ENCODE results near the gene SBNO2.

SBNO2 gene, protein sequence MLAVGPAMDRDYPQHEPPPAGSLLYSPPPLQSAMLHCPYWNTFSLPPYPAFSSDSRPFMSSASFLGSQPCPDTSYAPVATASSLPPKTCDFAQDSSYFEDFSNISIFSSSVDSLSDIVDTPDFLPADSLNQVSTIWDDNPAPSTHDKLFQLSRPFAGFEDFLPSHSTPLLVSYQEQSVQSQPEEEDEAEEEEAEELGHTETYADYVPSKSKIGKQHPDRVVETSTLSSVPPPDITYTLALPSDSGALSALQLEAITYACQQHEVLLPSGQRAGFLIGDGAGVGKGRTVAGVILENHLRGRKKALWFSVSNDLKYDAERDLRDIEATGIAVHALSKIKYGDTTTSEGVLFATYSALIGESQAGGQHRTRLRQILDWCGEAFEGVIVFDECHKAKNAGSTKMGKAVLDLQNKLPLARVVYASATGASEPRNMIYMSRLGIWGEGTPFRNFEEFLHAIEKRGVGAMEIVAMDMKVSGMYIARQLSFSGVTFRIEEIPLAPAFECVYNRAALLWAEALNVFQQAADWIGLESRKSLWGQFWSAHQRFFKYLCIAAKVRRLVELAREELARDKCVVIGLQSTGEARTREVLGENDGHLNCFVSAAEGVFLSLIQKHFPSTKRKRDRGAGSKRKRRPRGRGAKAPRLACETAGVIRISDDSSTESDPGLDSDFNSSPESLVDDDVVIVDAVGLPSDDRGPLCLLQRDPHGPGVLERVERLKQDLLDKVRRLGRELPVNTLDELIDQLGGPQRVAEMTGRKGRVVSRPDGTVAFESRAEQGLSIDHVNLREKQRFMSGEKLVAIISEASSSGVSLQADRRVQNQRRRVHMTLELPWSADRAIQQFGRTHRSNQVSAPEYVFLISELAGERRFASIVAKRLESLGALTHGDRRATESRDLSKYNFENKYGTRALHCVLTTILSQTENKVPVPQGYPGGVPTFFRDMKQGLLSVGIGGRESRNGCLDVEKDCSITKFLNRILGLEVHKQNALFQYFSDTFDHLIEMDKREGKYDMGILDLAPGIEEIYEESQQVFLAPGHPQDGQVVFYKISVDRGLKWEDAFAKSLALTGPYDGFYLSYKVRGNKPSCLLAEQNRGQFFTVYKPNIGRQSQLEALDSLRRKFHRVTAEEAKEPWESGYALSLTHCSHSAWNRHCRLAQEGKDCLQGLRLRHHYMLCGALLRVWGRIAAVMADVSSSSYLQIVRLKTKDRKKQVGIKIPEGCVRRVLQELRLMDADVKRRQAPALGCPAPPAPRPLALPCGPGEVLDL (N-terminal part only)

DNA sequence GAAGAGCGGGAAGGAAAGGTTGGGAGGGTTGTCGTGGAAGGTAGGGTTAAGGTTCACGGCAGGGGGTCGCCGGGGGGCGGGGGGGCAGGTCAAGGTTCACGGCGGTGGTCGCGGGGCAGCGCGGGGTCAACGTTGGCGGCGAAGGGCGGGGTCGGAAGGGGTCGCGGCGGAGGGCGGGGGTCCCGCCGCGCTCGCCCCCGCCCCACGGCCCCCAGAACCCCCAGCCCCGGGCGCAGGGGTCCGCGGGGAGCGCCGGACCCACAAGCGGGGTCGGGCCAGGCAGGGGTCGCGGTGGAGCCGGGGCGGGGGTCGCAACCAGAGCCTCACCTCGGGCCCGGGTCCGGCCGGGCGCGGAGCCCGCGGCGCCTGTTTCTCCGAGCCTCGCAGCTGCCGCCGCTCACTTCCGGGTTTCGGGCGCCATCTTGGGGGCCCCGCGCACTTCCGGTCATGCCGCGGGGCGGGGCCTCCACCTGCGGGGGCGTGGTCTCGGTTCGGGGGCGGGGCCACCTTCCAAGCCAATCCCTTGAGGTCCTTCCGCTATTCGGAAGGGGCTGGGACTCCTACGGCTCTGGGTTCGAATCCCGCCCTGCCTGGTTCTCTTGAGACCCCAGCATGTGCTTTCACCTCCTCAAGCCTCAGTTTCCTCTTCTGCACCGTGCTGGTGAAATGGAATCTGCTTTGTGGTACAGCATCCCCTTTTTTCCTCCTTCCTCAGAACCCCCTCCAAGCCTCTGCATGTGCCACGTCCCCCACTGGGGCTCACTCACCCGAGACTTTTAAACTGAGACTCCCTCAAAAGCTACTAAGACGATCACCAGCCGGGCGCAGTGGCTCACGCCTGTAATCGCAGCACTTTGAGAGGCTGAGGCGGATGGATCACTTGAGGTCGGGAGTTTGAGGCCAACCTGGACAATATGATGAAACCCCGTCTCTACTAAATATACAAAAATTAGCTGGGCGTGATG lies at the start of gene SBNO2:
Gene SBNO2 (minus strand): TSS at position 424 of the 965 bp plus-strand sequence. CDS start 19,992 bp downstream, outside the sequence.
- DNase-seq (ENCODE audit: low spot score), result peak; percentile 86
- FAIRE-seq, result no peak

DNA sequence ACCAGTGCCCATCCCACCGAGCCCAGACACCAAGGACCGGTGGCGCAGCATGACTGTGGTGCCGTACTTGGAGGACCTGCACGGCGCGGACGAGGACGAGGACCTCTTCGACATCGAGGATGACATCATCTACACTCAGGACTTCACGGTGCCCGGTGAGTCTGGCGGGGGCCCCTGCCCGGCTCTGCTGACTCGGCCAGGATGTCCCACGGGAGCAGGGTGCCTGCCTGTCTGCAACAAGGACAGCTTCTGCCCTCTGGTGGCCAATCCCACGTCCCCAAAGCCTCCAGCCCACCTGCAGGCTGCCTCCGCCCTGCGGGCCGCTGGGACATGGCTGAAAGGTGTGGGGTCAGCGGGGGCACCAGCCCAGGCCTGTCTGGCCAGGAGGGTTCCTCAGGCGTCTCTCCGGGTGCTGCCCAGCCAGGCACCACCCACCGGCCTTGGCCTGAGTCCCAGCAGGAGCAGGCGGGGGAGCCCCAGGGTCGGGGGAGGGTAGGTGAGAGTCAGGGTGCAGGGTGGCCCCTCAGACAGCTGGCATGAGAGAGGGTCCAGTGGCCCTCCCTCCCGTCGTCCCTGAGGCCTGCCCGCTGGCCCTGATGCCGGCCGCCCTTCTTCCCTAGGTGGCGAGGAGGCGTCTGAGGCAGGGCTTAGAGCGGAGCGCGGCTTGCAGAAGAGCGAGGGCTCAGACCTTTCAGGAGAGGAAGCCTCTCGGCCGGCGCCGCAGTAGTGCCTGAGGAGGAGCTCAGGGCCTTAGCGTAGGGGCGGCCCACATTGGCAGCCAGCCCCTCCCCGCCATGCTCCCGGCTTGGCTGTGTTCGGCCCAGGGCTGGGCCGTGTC lies 49.2 kb upstream of the SBNO2 start:
- DNase-seq (ENCODE audit: low spot score), result peak; percentile 44
- no peak for FAIRE-seq

DNA sequence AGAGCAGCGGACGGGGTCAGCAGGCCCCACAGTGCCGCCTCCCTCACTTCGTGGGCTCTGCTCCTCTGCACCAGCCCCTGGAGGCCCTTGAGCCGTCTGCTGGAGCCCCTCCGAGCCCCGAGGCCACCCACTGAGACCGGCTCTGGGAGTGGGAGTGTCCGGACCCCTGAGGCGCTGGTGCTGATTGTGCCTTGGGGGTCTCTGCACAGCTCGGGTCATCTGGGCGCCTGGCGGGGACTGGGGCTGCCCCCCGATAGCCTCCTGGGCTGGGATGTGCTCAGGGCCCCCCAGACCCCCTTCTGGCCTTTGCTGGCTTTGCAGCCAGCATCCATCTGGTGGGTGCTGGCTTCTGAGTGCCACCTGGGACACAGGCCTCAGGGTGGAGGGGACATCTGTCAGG lies 48.3 kb upstream of the SBNO2 start:
- DNase-seq (ENCODE audit: low spot score), result no peak
- no peak for FAIRE-seq

DNA sequence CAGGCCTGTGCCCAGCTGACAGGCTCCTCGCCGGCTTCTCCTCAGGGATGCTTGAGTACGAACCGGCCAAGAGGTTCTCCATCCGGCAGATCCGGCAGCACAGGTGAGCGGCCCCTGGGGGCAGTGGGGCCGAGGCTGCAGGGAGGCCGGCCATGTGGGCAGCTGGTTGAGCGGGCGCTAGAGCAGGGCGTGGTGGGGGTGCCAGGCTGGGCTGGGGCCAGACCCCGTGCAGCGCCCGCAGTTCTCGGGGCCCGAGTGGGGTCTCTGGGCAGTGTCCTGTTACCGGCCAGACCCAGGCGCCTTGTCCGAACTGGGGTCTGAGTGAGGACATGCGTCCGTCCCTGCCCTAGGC lies 47.8 kb upstream of the SBNO2 start:
- FAIRE-seq, result no peak
- no peak for DNase-seq (ENCODE audit: low spot score)

DNA sequence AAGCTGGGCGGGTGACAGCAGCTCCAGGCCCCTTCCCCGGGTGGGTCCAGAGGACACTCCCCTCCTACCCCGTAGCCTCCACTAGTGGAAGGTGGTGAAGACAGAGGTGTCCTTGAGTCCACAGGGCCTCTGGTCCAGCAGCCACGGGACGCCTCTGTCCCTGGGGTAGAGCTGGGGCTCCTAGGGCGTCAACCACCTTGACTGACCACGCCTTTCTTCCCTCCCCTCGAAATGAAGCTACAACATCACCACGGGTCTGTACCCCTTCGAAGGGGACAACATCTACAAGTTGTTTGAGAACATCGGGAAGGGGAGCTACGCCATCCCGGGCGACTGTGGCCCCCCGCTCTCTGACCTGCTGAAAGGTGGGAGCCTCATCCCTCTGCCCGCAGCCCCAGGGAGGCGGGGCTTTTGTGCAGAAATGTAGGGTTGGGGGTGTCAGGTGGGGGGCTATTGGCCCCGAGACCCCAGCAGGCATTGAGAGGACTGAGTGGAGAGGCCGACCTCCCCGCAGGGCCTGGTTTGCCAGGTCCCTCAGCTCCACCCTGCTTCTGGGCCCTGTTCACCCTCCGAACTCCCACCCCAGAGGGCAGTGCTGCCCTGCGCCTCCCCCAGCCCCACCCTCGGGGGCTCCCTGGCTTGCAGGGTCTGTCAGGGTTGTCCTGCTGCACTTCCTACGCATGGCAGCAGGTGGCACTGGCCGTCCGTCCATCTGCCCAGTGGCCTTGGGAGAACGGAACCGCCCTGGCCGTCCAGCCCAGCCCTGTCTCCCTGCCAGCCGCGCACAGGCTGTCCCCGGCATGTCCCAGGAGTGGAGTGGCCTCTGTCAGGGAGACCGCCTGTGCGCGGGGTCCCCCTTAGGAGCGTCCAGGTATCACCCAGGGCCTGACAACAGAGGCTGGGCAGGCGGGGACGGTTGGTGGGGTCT lies 47.2 kb upstream of the SBNO2 start:
- FAIRE-seq (no peak), DNase-seq (ENCODE audit: low spot score) (no peak)

DNA sequence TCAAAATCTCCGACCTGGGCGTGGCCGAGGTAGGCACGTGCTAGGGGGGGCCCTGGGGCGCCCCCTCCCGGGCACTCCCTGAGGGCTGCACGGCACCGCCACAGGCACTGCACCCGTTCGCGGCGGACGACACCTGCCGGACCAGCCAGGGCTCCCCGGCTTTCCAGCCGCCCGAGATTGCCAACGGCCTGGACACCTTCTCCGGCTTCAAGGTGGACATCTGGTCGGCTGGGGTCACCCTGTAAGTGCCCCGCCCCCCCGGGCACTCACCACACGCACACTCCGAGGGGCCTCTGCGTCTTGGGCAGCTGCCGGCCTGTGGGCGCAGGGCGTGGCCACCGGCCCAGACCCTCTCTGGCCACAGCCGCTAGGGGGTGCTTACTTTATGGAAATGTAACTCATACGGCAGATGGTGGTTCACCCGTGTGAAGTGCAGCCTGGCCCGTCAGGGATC lies 46.4 kb upstream of the SBNO2 start:
- FAIRE-seq (no peak), DNase-seq (ENCODE audit: low spot score) (no peak)

DNA sequence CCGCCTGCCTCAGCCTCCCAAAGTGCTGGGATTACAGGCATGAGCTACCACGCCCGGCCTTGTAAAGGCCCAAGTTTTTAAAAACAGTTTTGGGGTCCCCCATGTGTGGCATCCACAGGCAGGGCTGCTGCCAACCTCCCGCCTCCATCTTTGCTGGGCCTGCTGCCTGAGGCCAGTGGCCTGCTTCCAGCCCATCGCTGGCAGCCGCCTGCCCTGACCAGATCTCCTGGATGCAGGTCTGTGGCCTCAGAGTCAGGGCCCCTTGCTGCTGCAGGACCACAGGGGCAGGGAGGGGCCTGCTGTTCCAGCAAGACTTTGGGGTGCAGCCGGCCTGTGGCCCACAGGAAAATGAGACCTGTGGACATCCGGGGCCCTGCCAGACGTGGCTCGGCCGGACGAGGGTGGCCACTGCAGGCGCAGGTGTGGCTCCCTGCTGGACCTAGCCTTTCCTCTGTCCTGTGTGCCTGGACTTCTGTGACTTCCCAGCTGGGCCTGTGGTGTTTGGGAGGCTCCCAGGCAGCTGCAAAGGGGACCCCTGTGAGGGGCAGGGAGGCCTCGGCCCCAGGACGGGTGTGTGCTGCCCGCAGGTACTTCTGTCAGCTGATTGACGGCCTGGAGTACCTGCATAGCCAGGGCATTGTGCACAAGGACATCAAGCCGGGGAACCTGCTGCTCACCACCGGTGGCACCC lies 45.9 kb upstream of the SBNO2 start:
- FAIRE-seq, result no peak
- no peak for DNase-seq (ENCODE audit: low spot score)

DNA sequence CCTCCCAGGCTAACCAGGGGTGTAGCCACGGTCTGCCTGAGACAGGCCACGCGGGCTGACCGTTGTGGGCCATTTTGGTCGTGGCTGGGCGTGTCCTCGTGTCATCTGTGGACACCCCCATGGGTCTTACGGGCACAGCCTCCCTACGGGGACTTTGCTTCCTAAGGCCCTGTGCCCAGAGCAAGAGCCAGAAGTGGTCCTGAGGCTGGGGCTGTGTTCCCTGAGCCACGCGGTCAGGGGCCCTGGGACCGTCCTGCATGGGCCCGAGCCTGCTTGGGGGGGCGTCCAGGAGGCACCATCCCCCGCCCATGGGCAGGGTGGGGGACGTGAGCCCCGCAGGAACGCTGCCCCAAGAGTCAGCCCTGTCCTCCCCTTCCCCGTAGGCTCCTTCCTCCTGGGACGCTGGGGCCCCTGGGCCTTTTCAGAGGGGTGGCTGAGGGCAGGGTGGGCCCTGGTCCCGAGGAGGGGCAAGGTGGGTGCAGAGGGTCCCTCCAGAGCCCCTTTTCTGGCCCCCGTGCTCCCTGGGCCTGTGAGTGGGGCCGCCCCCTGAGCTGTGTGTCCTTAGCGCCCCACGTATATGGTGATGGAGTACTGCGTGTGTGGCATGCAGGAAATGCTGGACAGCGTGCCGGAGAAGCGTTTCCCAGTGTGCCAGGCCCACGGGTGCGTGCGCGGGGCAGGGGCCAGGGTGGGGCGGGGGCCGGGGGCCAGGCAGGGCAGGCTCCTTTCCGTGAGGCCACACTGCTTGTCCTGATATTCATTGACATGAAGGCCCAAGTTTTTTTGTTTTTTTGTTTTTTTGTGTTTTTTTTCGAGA lies 44.9 kb upstream of the SBNO2 start:
- no peak for DNase-seq (ENCODE audit: low spot score)
- FAIRE-seq, result no peak

DNA sequence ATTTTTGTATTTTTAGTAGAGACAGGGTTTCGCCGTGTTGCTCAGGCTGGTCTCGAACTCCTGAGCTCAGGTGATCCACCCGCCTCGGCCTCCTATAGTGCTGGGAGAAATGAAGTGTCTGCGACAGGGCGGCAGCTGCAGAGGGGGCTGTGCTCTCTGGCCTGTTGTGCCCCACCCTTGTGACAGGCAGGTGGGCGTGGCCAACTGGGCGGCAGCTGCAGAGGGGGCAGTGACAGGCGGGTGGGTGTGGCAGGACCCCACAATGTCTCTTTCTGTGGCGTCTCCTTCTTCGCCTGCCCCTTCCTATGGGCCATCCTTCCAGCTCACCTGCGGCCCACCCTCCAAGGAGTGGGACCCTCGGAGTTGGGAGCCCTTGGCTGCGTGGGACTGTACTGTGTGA lies 43.3 kb upstream of the SBNO2 start:
- DNase-seq (ENCODE audit: low spot score) (no peak), FAIRE-seq (no peak)

DNA sequence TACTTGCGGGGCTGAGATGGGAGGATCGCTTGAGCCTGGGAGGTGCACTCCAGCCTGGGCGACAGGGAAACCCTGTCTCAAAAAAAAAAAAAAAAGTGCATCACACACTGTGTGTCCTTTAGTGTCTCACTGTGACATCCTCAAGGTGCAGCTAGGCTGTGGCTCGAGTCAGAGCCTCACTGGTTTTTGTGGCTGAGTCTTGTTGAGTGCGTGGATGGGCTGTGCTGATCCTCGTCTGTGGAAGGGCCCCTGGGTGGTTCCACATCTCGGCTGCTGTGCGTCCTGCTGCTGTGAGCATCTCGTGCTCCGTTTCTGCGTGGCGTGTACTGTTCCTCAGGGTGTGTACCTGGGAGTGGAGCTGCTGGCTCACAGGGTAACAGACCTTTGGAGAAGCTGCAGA lies 42.7 kb upstream of the SBNO2 start:
- FAIRE-seq (no peak), DNase-seq (ENCODE audit: low spot score) (no peak)

DNA sequence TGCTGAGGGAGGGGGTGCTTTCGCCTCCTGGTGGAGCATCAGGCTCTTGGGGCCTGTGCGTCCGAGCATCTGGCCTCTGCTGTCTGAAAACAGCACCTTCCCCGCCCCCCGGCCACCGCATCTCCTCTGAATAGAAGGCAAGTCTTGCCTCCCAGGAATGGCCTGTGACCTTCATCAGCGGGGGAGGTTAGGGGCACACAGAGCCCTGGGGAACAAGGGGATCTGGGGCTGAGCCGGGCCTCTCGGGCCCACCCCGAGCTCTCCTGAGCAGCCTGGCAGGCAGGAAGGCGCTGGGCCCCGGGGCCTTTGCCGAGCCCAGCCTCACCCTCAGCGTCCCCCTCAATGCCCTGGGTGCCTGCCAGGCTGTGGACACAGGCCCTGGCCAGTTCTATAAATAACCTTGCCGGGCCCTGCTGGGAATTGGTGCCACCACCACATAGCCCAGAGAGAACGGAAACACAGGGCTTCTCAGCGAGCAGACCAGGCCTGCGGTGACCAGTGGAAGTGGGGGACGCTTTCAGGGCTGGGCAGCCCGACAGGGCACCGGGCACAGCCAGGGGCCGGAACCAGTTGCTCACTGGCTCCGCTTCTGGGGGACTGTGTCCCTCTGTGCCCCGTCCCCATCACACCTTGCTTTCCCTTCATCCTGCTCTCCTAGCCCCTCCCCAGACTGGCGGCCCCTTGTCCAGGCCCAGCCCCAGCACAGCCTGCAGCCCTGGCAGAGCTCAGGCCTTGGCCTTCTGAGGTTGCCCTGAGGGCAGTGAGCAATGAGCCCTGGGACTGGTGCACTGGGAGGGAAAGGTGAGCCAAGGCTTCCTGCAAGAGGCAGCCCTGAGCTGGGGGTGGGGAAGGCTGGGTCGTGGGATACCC lies 41.0 kb upstream of the SBNO2 start:
- no peak for DNase-seq (ENCODE audit: low spot score)
- no peak for FAIRE-seq

DNA sequence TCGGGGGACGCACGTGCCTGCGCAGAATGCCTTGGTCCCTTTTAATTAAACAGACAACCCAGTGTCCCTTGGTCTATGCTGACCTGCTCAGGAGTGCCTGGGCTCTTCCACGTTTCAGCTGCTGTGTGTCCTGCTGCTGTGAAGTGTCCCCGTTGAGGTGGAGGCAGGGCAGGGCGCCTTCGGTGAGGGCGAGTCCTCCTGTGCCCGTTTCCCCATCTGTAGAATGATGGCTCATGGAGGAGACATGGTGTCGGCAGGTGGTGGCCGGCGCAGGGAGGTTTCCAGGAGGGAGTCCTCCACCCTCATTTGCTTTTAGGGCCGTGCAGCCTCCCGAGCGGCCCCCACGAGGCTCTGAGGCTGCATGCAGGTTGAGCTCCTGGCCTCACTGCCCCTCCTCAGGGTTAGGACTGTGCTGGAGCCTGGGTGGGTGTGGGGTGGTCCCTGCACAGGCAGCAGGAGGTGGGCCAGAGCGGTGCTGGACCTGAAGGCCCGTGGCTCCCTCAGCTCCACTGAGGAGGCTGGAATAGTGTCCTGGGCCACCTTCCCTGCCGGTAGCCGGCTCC lies 40.3 kb upstream of the SBNO2 start:
- DNase-seq (ENCODE audit: low spot score) (no peak), FAIRE-seq (no peak)

DNA sequence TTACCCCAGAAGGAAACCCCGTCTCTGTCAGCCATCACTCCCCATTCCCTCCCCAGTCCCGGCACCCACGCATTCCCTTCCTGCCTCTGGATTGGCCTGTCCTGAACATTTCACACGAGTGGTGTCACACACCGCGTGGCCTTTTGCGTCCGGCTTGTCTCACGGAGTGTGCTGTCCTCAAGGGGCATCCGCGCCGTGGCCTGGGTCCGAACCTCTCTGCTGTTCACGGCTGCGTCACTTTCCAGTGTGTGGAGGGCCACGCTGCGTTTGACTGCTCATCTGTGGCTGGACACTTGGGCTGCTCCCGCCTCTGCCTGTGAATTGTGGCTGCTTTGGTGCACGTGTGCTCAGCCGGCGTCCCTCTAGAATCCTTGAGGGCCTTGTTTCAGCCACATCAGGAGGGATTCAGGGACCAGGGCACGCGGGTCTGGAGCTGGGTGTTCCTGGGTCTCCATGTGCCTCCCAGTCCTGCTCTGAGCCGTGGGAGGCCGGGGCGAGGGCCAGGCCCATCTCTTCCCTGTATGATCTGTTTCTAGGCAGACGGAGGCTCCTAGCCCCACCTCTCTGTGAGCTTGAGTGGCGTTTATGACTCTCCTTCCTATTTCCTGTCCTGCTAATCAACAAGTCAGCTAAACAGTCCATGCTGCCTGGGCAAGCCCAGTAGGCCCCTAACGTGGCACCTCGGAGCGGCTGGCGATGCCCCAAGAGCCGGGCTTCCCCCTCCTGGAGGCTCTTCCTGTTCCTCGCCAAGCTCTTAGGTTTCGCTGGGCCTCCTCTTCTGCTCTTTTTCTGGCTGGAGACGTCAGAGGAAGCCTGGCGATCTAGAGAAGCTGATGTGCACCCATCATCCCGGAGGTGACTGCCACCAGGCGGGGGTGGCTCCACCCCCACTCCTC lies 39.6 kb upstream of the SBNO2 start:
- FAIRE-seq, result no peak
- no peak for DNase-seq (ENCODE audit: low spot score)

DNA sequence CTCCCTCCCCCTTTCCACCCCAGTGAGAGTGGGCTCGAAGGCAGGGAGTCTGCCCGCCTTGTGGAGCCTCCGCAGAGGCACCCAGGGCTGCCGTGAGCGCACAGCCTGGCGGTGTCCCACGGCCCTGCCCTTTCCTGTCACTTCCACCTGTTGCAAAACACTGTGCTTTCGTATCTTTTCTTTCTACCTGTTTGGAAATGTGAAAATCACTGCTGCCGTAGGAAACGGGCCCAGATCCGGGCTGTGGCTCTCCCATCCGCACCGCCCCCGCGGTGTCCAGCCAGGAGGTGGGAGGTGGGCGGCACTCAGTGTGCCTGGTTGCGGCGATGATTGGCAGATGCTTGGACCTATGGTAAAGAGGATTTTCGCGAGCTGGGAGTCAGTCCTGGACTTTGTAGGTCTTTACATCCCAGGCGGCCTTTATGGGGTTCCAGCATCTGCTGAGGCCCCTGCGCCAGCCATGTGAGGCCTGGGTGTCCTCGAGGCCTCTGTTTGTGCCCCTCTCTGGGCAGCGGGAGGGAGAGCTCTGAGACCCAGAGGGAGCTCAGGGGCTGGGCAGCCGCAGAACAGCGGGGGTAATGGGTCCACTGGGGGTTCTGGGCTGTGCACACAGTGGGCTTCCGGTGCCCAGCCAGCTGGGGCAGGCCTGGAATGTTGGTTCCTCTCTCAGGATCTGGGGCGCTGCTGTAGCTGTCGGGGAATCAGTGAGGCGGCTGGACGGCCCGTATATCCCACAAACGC lies 37.6 kb upstream of the SBNO2 start:
- FAIRE-seq (no peak), DNase-seq (ENCODE audit: low spot score) (no peak)

Data from urothelium cell line (cell line).